HAP-1 (cell line): ENCODE measurements around the gene PDGFD.

ENCODE experiments used
- DNase-seq, 2 experiments: peaks; one replicate each; pipeline ENCODE4 v3.0.0-alpha.2; 2016 to 2020; ENCODE audit warnings: low spot score in 2 of 2
- H3K27me3 ChIP-seq: fragments of 250-450 bp; sonication (Bioruptor Pico); 2 replicates; pipeline ENCODE4 v1.5.1; 2020; ENCODE audit warnings: low read depth, mild to moderate bottlenecking, moderate library complexity
- H3K36me3 ChIP-seq: fragments of 250-450 bp; sonication (Bioruptor Pico); replicated peaks from 2 replicates; pipeline ENCODE4 v1.5.1; 2020; ENCODE audit warnings: mild to moderate bottlenecking
- H3K4me1 ChIP-seq: fragments of 250-450 bp; sonication (Bioruptor Pico); 2 replicates; pipeline ENCODE4 v1.5.1; 2020; ENCODE audit warnings: mild to moderate bottlenecking
- H3K4me3 ChIP-seq: fragments of 250-450 bp; sonication (Bioruptor Pico); 2 replicates; pipeline ENCODE4 v1.5.1; 2020; ENCODE audit warnings: mild to moderate bottlenecking, moderate library complexity
- H3K9me3 ChIP-seq: fragments of 250-450 bp; sonication (Bioruptor Pico); 2 replicates; pipeline ENCODE4 v1.5.1; 2020; ENCODE audit warnings: mild to moderate bottlenecking, moderate library complexity
- in situ Hi-C: fragments of 300-500 bp; cut with MboI; formaldehyde crosslinking; loops from 3 replicates; pipeline ENCODE4 v1.14.3; 2020; ENCODE audit warnings: low sequenced_read_pairs, inconsistent platforms, mixed read lengths

The PDGFD gene

GRCh38 chr11:103980108-103980507, 183.8 kb downstream of the PDGFD start:
- DNase-seq: no peak
- in situ Hi-C loops: no loop called here
- H3K27me3 ChIP-seq: no peaks in the 10 kb centered on the region; the same call in 1 of the 2 replicates
- no peaks in the 10 kb centered on the region for H3K4me1 ChIP-seq
- no peaks in the 10 kb centered on the region for H3K36me3 ChIP-seq
- no peaks in the 10 kb centered on the region for H3K9me3 ChIP-seq
- H3K4me3 ChIP-seq: no peak overlapping the region

DNA sequence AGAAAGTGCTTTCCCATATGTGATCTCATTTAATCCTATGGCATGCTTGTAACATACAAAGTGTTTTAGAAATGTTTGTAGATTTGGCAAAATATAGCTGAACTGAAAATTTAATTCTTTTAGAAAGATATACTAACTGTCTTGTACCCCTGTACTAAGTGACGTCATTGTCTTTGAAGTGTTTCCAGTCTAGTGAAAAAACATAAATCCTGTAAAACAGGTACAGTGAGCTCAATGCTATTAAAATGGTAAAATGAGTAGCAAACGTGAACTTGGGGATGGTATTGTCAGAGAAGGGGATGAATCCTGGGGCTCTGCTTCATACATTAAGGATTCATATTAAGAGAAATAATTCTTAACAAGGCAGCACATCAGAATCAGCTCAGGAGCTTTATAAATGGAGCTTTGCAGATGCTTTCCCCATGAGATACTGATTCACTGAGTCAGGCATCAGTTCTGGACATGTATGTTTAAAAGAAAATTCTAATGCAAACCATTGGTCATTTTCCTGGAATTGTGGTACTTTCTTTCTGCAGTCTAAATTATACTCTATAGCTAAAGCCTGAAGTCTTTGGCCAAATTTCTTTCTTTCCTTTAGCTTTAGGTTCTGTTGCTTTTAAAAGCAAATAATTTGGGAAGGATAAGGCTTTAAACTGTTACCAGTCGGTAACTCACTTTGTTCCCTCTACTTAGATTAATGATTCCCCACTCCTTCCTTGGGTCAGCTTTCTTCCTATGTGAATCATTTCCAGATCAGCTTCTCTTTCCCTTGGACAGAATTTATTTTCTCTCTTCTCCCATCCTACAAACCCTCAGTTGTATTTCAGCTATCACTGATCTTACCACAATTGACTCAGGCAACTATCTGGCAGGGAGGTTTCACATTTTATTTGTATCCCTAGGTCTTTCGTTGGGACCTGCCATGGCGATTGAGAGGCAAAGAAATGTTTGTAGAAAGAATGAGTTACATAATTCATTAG, 185.0 kb downstream of the PDGFD start:
- DNase-seq: no peak
- no peaks in the 10 kb centered on the region for H3K9me3 ChIP-seq
- in situ Hi-C loops: no loop called here
- no peaks in the 10 kb centered on the region for H3K4me1 ChIP-seq
- H3K4me3 ChIP-seq: no peak overlapping the region
- no peaks in the 10 kb centered on the region; the same call in 1 of the 2 replicates for H3K27me3 ChIP-seq
- H3K36me3 ChIP-seq: no peaks in the 10 kb centered on the region

DNA sequence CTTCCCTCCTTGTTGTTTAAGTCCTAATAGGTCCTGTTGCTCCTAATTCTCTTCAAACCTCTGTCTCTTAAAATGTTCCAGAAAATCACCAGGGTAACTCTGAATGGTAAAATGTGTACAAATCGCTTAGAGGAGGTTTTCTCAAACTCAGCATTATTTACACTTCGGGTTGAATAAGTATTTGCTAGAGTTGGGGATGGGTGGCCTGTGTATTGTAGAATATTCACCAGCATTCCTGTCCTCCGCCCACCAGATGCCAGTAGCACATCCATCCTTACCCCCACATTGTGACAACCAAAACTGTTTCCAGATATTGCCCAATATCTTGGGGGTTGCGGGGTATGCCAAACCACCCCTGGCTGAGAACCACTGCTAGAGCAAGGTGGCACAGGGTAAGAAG, 191.9 kb downstream of the PDGFD start:
- no peaks in the 10 kb centered on the region for H3K9me3 ChIP-seq
- 0 out of 2 replicates have a peak, but pooled peaks cover 5% of the 10 kb centered on the region for H3K27me3 ChIP-seq
- no peak for DNase-seq
- H3K4me3 ChIP-seq: no peak overlapping the region
- H3K4me1 ChIP-seq: no peaks in the 10 kb centered on the region
- in situ Hi-C loops: no loop called here
- no peaks in the 10 kb centered on the region for H3K36me3 ChIP-seq

DNA sequence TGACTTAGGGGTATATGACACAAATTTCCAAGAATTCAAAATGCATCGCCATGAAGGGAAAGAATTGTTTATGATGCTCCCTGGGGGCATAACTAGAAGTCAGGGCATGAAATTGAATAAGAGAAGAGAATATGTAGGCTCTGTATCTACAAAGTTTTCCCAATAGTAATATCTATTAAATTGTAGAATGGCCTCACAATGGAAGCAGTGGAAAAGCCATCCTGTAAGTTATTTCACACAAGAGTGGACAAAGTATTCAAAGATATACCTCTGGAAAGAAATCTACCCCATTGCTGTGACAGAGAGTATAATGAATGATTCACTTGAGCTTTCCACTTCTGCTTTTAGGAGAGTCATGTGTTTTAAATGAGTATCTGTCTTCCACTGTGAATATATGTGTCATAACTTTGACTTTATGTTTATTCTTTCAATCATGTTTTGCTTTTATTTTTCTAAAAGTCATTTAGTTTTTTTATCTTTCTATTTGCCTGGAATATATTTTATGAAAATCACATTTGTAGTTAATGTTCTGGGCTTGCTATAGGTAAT, 193.2 kb downstream of the PDGFD start:
- H3K36me3 ChIP-seq: no peaks in the 10 kb centered on the region
- H3K27me3 ChIP-seq: 0 out of 2 replicates have a peak, but pooled peaks cover 5% of the 10 kb centered on the region
- in situ Hi-C loops: no loop called here
- no peak overlapping the region for H3K4me3 ChIP-seq
- no peak for DNase-seq
- no peaks in the 10 kb centered on the region for H3K4me1 ChIP-seq
- no peaks in the 10 kb centered on the region for H3K9me3 ChIP-seq

DNA sequence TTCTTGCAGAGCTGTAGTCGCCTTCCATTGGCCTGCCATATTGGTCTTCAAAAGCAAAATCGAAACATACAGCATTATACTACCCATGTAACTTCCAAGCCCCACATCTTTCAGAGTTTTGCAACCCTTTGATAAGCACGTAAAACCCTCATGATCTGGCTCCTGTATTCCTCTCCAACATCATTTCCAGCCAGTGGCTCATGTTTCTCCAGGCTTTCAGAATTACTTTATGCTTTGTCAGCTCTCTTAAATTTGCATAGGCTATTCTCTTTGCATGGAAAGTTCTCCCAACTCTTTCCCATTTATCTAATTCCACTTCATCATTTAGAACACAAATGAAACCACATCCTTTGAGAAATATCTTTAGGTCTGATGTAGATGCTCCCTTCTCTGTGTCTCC, 195.3 kb downstream of the PDGFD start:
- Histone ChIP-seq H3K36me3 (no peaks in the 10 kb centered on the region), H3K27me3 (0 out of 2 replicates have a peak, but pooled peaks cover 5% of the 10 kb centered on the region), H3K4me3 (no peak overlapping the region), H3K9me3 (no peaks in the 10 kb centered on the region), H3K4me1 (no peaks in the 10 kb centered on the region)
- in situ Hi-C loops: no loop called here
- DNase-seq: no peak

DNA sequence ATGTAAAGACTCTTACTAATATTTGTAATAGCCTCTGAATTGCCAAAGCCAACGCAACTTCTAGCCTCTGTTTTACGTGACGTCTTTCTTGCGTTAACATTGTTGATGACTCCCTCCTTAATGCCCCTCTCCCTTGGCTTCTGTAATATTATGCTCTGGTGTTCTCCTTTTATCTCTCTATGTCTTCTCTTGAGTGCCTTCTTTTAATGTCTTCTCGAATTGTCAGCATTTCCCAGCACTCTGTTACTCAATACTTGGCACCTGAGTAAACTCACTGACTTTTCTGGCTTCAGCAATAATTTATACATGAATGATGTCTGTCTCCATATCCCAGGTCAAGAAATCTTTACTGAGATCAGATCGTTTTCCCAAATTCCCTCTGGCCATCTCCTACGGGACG, 196.0 kb downstream of the PDGFD start:
- no peak for DNase-seq
- in situ Hi-C loops: no loop called here
- H3K4me3 ChIP-seq: no peak overlapping the region

GRCh38 chr11:103964390-103964789, 199.6 kb downstream of the PDGFD start:
- no peaks in the 10 kb centered on the region for H3K36me3 ChIP-seq
- no peaks in the 10 kb centered on the region for H3K4me1 ChIP-seq
- no peaks in the 10 kb centered on the region for H3K9me3 ChIP-seq
- in situ Hi-C loops: no loop called here
- no peak overlapping the region for H3K4me3 ChIP-seq
- no peak for DNase-seq
- 0 out of 2 replicates have a peak, but pooled peaks cover 3% of the 10 kb centered on the region for H3K27me3 ChIP-seq

More for the DNA sequence above, 196.0 kb downstream of the PDGFD start:
- no peaks in the 10 kb centered on the region for H3K9me3 ChIP-seq
- no peaks in the 10 kb centered on the region for H3K4me1 ChIP-seq
- no peaks in the 10 kb centered on the region for H3K36me3 ChIP-seq
- H3K27me3 ChIP-seq: 0 out of 2 replicates have a peak, but pooled peaks cover 5% of the 10 kb centered on the region

- DNase-seq: no peak
- H3K36me3 ChIP-seq: no peaks in the 10 kb centered on the region
- no peaks in the 10 kb centered on the region for H3K9me3 ChIP-seq
- in situ Hi-C loops: no loop called here
- no peaks in the 10 kb centered on the region for H3K27me3 ChIP-seq
- H3K4me3 ChIP-seq: no peak overlapping the region
- no peaks in the 10 kb centered on the region for H3K4me1 ChIP-seq
Measured at GRCh38 chr11:103963648-103964047, 200.3 kb downstream of the PDGFD start.

DNA sequence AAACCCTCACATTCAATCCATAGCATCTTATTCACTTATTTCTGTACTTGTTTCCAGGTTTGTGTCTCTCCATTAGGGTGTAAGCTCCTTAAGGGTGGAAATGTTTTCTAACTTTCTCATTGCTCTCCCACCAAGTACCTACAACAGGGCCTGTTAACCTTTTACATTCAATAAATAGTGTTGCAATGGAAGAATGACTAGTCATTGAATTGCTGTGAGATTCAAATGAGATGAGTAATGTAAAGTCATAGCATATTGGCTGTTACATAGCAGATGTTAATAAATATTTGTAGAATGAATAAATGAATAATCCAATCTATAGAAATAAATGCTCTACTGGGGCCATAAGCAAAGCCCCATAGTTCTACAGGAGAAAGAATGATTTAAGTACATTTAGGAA, 202.9 kb downstream of the PDGFD start:
- Histone ChIP-seq H3K9me3 (no peaks in the 10 kb centered on the region), H3K4me3 (no peak overlapping the region), H3K36me3 (no peaks in the 10 kb centered on the region), H3K27me3 (no peaks in the 10 kb centered on the region), H3K4me1 (no peaks in the 10 kb centered on the region)
- in situ Hi-C loops: no loop called here
- DNase-seq: no peak

DNA sequence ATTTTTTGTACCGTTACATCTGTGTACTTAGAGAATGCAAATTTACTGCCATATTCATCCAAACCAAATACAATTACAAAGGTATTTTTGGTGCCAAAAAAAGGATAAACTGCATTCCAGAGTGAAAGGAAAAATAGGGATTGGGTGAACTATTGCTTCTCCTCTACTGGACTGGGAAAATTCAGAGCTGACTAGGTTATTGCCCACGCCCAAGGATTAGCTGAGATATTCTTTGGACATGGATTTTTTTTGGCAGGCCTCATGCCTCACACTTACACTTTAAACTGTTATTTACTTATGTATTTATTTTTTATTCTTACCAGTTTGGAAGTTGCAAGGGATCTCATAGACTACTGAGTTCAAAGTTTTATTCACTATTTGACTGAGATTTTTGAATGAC, 203.8 kb downstream of the PDGFD start:
- in situ Hi-C loops: no loop called here
- H3K27me3 ChIP-seq: no peaks in the 10 kb centered on the region
- no peaks in the 10 kb centered on the region for H3K4me1 ChIP-seq
- no peaks in the 10 kb centered on the region for H3K9me3 ChIP-seq
- no peak overlapping the region for H3K4me3 ChIP-seq
- H3K36me3 ChIP-seq: no peaks in the 10 kb centered on the region
- no peak for DNase-seq

DNA sequence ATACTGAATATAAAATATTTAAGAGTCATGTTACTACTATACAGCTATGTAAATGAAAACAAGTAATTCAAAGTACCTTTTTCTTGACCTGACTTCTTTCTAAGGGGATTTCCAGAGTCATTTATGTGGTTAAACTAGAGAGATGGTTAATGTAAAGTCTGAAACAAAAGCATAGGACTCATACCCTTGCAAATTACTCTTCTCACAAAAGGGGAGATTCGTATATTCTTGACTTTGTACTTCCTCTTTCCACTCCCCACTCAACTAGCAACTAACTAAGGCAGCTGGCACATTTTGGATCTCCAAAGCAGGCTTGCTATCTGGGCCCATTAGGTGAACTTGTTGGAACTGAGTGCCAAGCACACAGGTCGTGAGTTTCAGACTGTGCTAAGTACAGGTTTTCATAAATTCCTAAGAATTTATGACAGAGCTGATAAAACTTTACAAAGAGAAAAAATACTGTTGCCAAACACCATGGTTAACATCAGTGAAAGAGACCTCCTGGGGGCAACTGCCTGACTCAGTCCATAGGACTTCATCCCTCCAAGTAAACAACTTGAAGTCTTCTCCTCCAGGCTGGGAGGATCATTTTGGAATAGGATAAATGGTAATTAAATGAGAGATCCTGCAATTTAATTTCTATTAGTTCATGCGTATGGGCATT, 204.5 kb downstream of the PDGFD start:
- DNase-seq: no peak
- Histone ChIP-seq H3K4me3 (no peak overlapping the region), H3K9me3 (no peaks in the 10 kb centered on the region), H3K36me3 (no peaks in the 10 kb centered on the region), H3K4me1 (no peaks in the 10 kb centered on the region), H3K27me3 (no peaks in the 10 kb centered on the region)
- in situ Hi-C loops: no loop called here

GRCh38 chr11:103958475-103959215, 205.3 kb downstream of the PDGFD start:
- no peak overlapping the region for H3K4me3 ChIP-seq
- no peaks in the 10 kb centered on the region for H3K4me1 ChIP-seq
- DNase-seq: no peak
- no peaks in the 10 kb centered on the region for H3K36me3 ChIP-seq
- in situ Hi-C loops: no loop called here
- H3K27me3 ChIP-seq: no peaks in the 10 kb centered on the region
- no peaks in the 10 kb centered on the region for H3K9me3 ChIP-seq

- H3K27me3 ChIP-seq: no peaks in the 10 kb centered on the region
- H3K9me3 ChIP-seq: no peaks in the 10 kb centered on the region
- in situ Hi-C loops: no loop called here
- no peaks in the 10 kb centered on the region for H3K4me1 ChIP-seq
- no peak overlapping the region for H3K4me3 ChIP-seq
- peak in 1 of 2 experiments; percentile 7 for DNase-seq
- H3K36me3 ChIP-seq: no peaks in the 10 kb centered on the region
Measured at GRCh38 chr11:103953797-103954486, 210.0 kb downstream of the PDGFD start.
